OCI-LY3 (cell line): ENCODE data around the gene RBBP9.

ENCODE experiments used
- H2AFZ ChIP-seq: fragments of 200-600, 300-600 bp; shearing (Covaris generic); 2 replicates; pipeline ENCODE4 v1.6.0; 2014; ENCODE audit warnings: antibody characterized with exemption, low read depth, low read length
- H3K27ac ChIP-seq: fragments of 200-600, 300-600 bp; sonication (generic); 2 replicates; pipeline ENCODE4 v1.5.1; 2014; ENCODE audit warnings: mild to moderate bottlenecking, low read length, moderate library complexity, mixed read lengths
- H3K27me3 ChIP-seq: fragments of 200-600, 300-600 bp; sonication (generic); 2 replicates; pipeline ENCODE4 v1.6.1; 2014; ENCODE audit warnings: low read depth, low read length, mixed read lengths
- H3K36me3 ChIP-seq: fragments of 200-600, 300-600 bp; sonication (generic); replicated peaks from 2 replicates; pipeline ENCODE3; 2014; ENCODE audit warnings: low read depth, low read length, mixed read lengths
- H3K4me1 ChIP-seq: fragments of 300-600, 200-600 bp; sonication (generic); 2 replicates; pipeline ENCODE4 v1.6.1; 2014; ENCODE audit warnings: low read length, mixed read lengths
- H3K4me2 ChIP-seq: fragments of 200-600, 300-600 bp; sonication (generic); 2 replicates; pipeline ENCODE4 v1.6.1; 2014; ENCODE audit warnings: low read length, mixed read lengths
- H3K4me3 ChIP-seq: fragments of 300-600, 200-600 bp; sonication (generic); 2 replicates; pipeline ENCODE4 v1.5.1; 2014; ENCODE audit warnings: antibody characterized with exemption, mild to moderate bottlenecking, low read length, moderate library complexity
- H3K79me2 ChIP-seq: fragments of 300-600, 200-600 bp; shearing (Covaris generic); 2 replicates; pipeline ENCODE4 v1.6.1; 2014; ENCODE audit warnings: mild to moderate bottlenecking, low read length, mixed read lengths
- H3K9ac ChIP-seq: fragments of 300-600, 200-600 bp; shearing (Covaris generic); 2 replicates; pipeline ENCODE4 v1.6.0; 2014; ENCODE audit warnings: mild to moderate bottlenecking, low read length, moderate library complexity
- H3K9me3 ChIP-seq: fragments of 200-600, 300-600 bp; shearing (Covaris generic); 2 replicates; pipeline ENCODE4 v1.6.1; 2014; ENCODE audit warnings: low read length, mixed read lengths; ENCODE audit not compliant: insufficient read depth
- H4K20me1 ChIP-seq: fragments of 200-600, 300-600 bp; sonication (generic); 2 replicates; pipeline ENCODE4 v1.6.1; 2016; ENCODE audit warnings: low read length, mixed read lengths; ENCODE audit not compliant: insufficient read depth
- EZH2phosphoT487 ChIP-seq: fragments of 200-600 bp; shearing (Covaris generic); IDR thresholded peaks from 2 replicates; pipeline ENCODE4 v1.6.1; 2018; ENCODE audit warnings: antibody characterized with exemption, mixed run types, low read depth
- TF ChIP-seq, protein P1 (sequence below): fragments of 200-600, 300-600 bp; sonication (generic); IDR thresholded peaks from 2 replicates; pipeline ENCODE4 v1.5.1; 2014; ENCODE audit warnings: antibody characterized with exemption, low read length, low read depth

Gene RBBP9

DNA sequence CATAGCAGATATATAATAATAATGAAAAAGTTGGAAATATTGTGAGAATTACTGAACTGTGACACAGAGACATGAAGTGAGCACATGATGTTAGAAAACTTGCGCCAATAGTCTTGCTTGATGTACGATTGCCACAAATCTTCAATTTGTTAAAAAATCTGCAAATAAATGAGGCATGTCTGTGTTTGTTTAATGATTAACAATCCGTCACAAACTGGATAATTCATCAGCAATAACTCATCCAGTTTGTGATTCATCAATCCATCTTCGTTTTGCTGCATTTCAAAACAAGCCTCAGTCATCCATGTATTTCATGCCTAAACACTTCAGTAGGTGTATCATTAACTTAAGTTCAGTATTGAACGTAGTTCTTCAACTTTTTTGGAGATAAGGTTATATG is 44.7 kb upstream of the RBBP9 start:
- no peak overlapping the region for H3K27ac ChIP-seq
- peaks cover 56% of the 10 kb centered on the region for H3K36me3 ChIP-seq
- H3K4me3 ChIP-seq = no peak overlapping the region
- H2AFZ ChIP-seq = no peak overlapping the region
- no peaks in the 10 kb centered on the region for H3K9me3 ChIP-seq
- H3K4me1 ChIP-seq = no peaks in the 10 kb centered on the region
- no peaks in the 10 kb centered on the region for H4K20me1 ChIP-seq
- TF ChIP-seq EZH2phosphoT487 = no peak
- TF ChIP-seq, protein P1, sequence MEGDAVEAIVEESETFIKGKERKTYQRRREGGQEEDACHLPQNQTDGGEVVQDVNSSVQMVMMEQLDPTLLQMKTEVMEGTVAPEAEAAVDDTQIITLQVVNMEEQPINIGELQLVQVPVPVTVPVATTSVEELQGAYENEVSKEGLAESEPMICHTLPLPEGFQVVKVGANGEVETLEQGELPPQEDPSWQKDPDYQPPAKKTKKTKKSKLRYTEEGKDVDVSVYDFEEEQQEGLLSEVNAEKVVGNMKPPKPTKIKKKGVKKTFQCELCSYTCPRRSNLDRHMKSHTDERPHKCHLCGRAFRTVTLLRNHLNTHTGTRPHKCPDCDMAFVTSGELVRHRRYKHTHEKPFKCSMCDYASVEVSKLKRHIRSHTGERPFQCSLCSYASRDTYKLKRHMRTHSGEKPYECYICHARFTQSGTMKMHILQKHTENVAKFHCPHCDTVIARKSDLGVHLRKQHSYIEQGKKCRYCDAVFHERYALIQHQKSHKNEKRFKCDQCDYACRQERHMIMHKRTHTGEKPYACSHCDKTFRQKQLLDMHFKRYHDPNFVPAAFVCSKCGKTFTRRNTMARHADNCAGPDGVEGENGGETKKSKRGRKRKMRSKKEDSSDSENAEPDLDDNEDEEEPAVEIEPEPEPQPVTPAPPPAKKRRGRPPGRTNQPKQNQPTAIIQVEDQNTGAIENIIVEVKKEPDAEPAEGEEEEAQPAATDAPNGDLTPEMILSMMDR = no peak
- H3K9ac ChIP-seq = no peak overlapping the region
- H3K79me2 ChIP-seq = no peaks in the 10 kb centered on the region
- no peaks in the 10 kb centered on the region for H3K27me3 ChIP-seq
- H3K4me2 ChIP-seq = no peak overlapping the region

DNA sequence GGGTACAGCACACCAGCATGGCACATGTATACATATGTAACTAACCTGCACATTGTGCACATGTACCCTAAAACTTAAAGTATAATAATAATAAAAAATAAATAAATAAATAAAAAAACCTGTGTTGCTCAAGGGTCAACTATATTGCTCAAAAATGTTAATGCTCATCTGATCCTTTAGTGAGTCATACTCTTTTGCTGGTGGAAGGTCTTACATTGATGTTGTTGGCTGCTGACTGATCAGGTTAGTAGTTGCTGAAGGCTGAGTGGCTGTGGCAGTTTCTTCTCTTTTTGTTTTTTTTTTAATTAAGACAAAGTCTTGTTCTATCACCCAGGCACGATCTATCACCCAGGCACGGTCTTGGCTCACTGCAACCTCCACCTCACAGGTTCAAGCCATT is 40.6 kb upstream of the RBBP9 start:
- no peak for TF ChIP-seq EZH2phosphoT487
- TF ChIP-seq, protein P1 = no peak
- Histone ChIP-seq H3K4me3 (no peak overlapping the region), H4K20me1 (no peaks in the 10 kb centered on the region), H3K4me1 (no peaks in the 10 kb centered on the region), H3K9me3 (no peaks in the 10 kb centered on the region), H3K79me2 (no peaks in the 10 kb centered on the region), H3K9ac (no peak overlapping the region), H3K27me3 (no peaks in the 10 kb centered on the region), H3K4me2 (no peak overlapping the region), H2AFZ (no peak overlapping the region), H3K27ac (no peak overlapping the region), H3K36me3 (peaks cover 61% of the 10 kb centered on the region)

DNA sequence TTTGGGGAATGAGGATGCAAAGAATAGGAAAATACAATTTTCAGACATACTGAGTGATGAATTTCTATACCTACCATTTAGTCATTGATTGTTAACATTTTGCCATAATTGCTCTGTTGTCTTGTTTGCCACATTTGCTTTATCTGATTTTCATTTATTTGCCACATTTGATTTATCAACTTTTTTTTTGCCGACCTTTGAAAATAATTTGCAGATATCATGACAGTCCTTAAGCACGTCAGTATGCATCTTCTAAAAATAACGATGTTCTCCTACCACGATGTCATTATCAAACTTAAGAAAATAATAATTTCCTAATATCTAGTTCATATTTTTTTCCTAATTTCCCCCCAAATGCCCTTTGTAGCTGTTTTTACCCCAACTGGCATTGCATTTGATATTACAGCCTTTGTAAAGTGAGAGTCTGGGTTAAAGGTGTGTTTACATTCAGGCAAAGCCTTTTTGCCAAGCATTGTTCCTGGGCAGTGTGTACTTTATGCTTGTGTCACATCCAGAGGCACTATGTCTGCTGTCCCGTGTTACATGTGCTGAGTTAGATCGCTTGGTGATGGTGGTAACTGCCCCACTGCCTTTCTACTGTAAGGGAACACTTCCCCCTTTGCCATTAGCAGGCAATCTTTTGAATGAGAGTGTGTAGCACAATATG is 37.1 kb upstream of the RBBP9 start:
- Histone ChIP-seq H3K9me3 (no peaks in the 10 kb centered on the region), H3K36me3 (peaks cover 72% of the 10 kb centered on the region), H3K27me3 (no peaks in the 10 kb centered on the region)

DNA sequence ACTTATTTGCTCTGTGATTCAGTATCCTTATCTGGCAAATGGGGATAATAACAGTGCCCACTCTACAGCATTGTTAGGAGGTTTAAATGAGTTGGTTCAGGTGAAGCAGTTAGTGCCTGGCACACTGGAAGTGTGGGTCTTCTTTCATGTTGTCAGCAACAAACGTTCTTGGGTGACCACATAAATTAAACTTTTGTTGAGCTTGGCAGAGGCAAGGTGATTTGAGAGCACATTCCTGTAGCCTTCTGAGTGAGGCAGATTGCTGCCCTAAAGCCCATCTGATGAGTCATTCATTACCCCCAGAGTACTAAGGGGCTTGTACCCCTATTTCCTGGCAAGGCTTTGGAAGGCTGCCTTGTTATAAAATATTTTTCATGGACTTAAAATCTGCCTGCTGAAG is 36.5 kb upstream of the RBBP9 start:
- Histone ChIP-seq H3K4me1 (no peaks in the 10 kb centered on the region), H3K4me2 (no peak overlapping the region), H4K20me1 (no peaks in the 10 kb centered on the region), H3K4me3 (no peak overlapping the region), H3K9me3 (no peaks in the 10 kb centered on the region), H3K9ac (no peak overlapping the region), H3K27me3 (no peaks in the 10 kb centered on the region), H3K36me3 (peaks cover 74% of the 10 kb centered on the region), H3K79me2 (no peaks in the 10 kb centered on the region), H3K27ac (no peak overlapping the region), H2AFZ (no peak overlapping the region)
- TF ChIP-seq, protein P1 = no peak
- no peak for TF ChIP-seq EZH2phosphoT487

More for the DNA sequence above, 37.1 kb upstream of the RBBP9 start:
- H3K4me1 ChIP-seq = no peaks in the 10 kb centered on the region
- H3K9ac ChIP-seq = no peak overlapping the region
- H3K4me3 ChIP-seq = no peak overlapping the region
- no peak overlapping the region for H3K4me2 ChIP-seq
- no peaks in the 10 kb centered on the region for H4K20me1 ChIP-seq
- no peaks in the 10 kb centered on the region for H3K79me2 ChIP-seq
- H3K27ac ChIP-seq = no peak overlapping the region
- TF ChIP-seq, protein P1 = no peak
- no peak for TF ChIP-seq EZH2phosphoT487
- no peak overlapping the region for H2AFZ ChIP-seq
